ENCODE results near the gene FNIP1.
"Not testable (repeated sequence)": the region's sequence is repeated elsewhere in the genome, so short reads cannot be mapped to it uniquely, and the experiment has no call there.

The FNIP1 gene

DNA sequence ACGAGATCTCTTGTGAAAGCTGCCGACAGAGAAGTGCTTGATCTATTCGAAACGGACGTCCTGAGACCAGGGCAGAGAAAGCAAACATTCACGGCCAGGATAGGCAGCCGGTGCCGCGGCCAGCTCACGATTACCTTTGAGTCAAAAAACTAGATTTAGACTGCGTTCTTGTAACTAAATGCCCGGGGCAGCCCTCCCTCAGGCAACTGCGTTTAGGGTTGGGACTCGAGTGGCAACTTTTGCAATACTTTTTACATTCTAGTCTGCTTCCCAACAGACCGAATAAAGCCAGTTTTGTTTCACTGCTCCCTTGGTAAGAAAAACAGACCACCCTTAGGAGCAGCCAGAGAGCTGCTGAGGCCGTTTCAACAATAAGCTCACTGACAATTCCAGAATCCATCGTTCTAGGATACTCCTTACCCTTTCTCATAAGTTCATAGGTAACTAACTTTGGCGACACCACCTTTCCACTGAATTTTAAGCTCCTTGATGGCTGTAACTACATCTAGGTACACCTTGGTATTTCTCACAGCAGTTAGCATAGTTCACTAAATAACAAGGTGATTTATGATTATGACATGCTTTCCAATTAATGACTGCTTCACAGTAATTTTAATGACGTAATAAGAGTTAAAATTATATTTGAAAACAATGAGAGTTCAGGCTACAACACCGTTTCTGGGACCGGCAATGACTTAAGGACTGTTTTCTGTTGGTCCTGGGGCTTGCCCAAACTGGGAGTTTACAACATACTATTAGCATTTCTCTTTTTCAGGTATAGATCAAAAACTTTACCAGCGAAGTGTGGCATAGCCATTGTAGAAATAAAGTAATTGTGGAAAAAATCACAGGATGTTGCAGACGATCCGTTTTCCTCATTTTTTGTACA, 160.9 kb downstream of the FNIP1 start:
- DNase-seq, result peak in 1 of 2 experiments; percentile 81

DNA sequence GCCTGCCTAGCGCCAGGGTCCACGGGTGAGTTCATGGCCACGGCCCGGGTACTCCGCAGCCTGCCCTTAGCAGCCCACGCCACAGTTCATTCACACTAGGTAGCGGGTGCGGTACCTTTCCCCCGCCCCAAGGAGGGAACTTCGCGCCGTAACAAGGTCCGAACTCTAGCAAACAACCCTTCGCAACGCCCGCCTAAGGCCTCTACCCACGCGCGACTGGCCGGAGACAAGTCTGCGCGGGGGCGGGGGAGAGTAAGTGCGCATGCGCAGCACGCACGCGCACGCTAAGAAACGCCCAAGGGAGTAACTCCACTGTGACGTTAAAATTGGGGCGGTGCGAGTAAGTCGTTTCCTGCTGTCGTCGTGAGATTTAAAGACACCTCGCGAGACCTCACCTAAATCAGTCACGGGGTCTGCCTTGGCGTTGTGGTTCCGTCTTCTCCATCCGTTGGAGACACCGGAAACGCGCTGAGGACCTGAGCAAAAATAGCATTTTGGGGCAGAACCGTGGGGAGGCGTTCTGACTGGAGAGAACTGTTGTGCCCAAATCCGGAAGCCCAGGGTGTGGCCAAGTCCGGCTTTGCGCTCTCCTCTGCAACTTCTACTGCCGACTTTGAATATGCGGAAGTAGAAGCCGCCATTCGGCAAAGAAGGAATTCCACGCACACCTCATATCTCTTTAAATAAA, 161.7 kb downstream of the FNIP1 start, which contains the start of gene RAPGEF6:
Gene RAPGEF6 (minus strand): TSS at position 234 of the 688 bp plus-strand sequence. CDS start 199 bp downstream, at position 35.
- peak; percentile 100 for DNase-seq

DNA sequence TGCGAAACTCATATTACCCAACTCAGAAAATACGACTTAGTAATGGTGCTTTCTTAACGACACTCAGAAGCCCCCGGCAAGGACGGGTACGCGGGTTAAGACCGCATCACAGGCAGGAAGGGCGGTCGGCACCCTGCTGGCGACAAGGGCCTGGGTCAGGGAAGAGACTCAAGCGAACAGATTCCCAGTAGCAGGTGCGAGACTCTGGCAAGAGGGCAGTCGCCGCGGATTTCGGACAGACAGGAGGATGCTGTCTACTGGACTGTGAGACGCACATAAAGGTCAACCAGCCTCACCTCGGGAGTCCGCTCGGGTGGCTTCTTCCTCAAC, 162.2 kb downstream of the FNIP1 start:
- DNase-seq, result peak in 1 of 2 experiments; percentile 75

DNA sequence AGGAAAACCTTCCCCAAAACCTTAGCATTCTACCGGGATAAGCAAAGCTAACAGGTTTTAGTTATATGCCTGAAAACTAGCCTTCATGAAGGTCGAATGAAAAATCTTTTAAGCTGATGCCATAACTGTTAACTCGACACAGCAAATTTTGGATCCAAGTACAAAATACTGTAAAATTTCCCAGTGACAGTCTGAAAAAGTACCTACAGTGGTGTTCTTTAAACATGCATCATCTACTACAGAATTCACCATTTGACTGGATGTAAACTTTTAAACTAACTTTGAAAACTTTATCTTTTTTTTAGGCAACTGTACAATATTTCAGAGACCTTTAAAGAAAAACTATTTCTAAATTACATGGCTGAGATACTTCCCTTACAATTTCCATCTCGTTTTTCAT, 162.6 kb downstream of the FNIP1 start:
- no peak for DNase-seq

DNA sequence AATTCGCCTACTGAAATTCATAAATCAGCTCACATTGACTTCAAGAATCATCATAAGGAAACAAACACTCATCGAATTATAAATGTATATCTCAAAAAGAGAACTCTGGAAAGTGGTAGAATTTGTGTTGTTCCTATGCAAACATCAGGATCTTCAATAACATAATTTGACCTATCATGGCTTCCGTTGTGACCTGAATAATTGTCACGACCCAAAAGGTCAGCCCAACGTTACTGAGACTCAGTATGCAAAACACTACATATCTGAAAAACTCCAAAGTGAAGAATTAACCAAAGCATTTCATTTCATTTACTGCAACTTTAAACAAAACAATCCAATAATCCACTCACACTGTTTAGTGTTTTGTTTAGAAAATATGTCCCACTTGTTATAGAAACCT, 163.0 kb downstream of the FNIP1 start:
- DNase-seq, result no peak

DNA sequence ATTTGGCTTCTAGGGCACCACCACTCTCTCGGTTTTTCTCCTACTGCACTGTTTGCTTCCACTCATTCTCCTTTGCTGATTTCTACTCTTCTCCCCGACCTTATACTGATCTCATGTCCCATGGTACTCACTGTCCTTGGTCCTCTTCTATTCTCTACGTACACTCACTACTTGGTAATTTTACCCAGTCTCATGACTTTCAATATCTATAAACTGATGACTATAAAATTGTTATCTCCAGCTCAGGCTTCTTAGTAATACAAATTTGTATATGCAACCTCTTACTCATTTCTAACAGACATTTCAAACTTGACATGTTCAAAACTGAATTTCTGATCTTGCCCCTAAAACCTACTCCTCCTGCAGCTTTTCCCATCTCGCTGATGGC, 165.9 kb downstream of the FNIP1 start:
- no peak for DNase-seq

DNA sequence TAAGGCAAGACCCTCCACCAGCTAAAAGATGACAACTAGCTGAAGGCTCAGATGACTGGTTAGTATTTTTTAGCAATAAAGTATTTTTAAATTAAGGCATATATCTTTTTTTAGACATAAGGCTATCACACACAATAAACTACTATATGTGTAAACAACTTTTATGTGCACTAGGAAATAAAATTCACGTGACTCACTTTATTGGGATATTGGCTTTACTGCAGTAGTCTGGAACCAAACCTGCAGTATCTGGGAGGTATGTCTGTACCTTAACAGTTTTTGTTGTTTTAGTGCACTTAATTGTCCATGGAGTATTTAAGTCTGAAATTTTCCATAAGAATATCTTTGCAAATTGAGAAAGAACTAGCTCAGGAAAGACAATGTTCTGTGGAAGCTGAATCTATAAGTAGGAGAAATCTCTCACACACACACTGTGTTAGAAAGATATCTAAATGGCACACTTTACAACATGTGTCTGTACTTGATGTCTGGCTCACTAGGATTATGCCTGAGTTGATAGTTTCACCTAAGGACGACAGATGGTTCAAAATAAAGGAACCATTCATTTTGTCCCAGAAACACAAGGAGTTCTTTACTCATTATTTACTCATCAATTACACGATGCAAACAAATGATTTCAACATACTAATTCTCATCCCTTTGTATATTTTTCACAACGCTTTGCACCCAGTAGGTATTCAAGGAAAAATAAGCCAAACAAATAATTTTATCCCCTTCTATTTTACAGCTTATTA, 166.4 kb downstream of the FNIP1 start:
- DNase-seq, result no peak

DNA sequence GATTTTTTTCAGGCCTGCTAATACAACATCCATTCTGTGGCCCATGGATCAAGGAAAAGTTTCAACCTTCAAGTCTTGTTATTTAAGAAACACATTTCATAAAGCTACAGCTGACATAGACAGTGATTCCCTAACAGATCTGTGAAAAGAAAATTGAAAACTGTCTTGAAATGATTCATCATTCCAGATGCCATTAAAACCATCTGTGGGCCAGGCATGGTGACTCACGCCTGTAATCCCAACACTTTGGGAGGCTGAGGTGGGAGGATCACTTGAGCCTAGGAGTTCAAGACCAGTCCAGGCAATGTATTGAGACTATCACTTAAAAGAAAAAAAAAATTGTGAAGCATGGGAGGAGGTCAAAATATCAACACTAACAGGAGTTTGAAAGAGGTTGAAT, 167.8 kb downstream of the FNIP1 start:
- DNase-seq, result peak; percentile 21 to 53

DNA sequence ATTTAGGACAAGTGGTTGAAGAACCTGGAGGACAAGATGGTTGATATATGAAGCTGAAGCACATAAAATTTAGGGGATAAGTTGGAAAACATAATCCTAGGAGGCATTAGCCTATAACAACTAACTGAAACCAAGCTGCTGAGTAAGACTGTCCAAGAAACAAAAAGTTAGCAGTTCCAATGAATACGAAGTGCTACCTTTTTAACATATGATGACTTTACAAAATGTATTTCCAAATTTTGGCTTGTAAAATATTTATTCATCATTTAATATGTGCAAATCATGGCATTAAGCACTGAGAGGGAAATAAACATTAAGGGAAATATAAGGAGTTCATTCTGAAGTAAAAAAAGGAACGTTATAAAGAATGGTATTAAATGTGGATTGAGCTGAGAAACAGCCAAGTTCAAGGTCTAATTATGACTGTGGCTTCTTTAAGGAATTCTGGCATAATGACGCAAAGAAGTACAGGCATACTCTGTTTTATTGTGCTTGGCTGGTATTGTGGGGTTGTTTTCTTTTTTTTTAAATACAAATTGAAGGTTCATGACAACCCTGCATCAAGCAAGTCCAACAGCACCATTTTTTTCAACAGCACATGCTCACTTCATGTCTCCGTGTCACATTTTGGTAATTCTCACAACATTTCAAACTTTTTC, 169.5 kb downstream of the FNIP1 start:
- DNase-seq, result no peak

DNA sequence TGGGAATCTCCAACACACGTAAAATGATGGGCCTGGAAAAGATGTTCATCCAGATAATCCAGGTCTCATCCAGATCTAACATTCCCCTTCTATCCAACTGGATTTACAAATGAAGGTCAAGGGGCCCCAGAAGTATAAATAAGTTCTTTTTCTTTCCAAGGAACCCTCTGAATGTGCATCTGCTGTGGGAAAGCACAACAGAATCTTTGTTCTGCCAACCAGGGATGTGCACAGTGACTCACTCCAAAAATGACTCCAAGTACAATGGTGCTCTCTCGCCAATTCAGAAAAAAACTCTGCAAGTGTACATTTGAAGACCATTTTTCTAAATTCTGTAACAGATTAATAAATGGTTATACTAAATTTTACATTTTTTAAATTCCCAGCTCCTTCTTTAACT, 174.2 kb downstream of the FNIP1 start:
- DNase-seq, result no peak

DNA sequence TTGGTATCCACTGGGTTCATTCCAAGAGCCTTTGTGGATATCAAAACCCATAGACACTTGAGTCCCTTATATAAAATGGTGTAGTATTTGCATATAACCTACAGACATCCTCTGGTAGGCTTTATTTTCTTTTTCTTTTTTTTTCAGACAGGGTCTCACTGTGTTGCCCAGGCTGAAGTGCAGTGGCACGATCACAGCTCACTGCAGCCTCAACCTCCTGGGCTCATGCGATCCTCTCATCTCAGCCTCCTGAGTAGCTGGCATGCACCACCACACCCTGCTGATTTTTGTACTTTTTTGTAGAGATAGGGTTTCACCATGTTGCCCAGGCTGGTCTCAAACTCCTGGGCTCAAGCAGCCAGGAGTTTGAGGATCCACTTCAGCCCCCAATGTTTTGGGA, 175.7 kb downstream of the FNIP1 start:
- not testable (repeated sequence) for DNase-seq

DNA sequence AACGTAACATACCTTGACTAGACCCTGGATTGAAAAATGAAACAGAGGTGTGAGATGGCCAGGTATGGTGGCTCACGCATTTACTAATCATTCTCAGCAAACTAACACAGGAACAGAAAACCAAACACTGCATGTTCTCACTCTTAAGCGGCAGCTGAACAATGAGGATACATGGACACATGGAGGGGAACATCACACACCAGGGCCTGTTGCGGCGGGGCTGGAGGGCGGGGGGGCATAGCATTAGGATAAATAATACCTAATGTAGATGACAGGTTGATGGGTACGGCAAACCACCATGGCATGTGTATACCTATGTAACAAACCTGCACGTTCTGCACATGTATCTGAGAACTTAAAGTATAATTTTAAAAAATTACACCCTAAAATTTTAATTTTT, 177.7 kb downstream of the FNIP1 start:
- DNase-seq, result no peak

DNA sequence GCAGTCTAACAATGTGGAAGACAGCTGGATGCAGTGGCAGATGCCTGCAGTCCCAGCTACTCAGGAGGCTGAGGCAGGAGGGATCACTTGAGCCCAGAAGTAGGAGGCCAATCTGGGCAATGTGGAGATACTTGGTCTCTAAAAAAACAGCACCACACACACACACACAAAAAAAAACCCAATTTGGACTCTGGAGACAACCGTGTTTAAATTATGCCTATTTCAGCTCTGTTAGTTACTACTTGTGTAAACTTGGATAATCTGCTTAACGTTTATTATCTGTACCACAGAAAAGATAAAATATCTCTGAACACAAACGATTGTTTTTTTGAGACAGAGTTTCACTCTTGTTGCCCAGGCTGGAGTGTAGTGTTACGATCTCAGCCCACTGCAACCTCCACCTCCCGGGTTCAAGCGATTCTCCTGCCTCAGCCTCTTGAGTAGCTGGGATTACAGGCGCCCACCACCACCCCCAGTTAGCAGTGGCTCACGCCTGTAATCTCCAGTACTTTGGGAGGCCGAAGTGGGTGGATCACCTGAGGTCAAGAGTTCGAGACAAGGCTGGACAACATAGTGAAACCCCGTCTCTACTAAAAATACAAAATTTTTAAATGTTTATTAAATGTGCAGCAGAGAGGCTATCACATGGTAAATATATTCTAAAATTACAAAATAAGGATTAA, 179.5 kb downstream of the FNIP1 start:
- DNase-seq, result no peak

DNA sequence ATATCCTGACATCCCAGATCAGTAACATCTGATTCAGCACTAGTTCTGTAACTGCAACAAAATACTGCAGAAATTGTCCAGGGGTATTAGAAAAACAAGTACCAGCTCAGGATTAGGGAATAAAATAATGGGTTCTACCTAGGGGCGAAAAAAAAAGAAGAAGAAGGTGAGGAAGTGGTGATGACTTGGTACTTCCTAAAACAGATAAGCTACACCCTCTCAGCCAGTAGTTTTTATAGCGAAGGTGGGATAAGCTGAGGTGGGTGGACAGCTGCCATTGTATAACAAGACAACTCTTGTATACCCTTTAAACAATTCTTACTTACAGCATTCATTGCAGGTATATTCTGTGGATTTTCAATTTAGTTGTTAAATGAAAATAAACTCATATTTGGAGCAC, 180.9 kb downstream of the FNIP1 start:
- DNase-seq, result no peak

DNA sequence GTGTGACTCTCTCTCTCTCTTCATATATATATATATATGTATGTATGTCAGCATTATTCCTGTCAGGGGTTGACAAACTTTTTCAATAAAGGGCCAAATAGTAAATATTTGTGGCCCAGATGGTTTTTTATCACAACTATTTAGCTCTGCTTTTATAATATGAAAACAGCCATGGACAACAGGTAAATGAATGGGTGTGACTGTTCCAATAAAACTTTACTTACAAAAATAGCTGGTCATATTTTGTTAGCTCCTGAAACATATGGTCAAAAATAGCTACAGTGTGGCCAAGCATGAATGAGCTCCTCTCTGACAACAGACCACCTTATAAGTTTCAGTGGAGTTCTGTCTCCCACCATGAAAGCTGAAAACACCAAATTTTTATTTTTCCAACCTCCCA, 183.4 kb downstream of the FNIP1 start:
- no peak for DNase-seq

DNA sequence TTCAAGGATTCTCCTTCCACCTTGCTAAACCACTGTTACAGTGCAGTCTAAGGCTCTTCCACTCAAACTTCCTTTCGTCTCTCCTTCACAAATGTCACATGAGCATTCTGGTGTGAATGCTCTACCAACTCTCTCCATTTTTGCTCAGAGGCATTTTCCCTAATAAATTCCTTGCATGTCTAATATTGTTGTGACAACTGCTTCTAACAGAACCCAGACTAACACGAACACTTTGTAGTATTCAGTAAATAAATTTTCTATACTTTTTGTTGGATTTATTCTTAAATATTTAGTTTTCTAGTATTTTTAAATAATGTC, 185.8 kb downstream of the FNIP1 start:
- DNase-seq, result no peak

DNA sequence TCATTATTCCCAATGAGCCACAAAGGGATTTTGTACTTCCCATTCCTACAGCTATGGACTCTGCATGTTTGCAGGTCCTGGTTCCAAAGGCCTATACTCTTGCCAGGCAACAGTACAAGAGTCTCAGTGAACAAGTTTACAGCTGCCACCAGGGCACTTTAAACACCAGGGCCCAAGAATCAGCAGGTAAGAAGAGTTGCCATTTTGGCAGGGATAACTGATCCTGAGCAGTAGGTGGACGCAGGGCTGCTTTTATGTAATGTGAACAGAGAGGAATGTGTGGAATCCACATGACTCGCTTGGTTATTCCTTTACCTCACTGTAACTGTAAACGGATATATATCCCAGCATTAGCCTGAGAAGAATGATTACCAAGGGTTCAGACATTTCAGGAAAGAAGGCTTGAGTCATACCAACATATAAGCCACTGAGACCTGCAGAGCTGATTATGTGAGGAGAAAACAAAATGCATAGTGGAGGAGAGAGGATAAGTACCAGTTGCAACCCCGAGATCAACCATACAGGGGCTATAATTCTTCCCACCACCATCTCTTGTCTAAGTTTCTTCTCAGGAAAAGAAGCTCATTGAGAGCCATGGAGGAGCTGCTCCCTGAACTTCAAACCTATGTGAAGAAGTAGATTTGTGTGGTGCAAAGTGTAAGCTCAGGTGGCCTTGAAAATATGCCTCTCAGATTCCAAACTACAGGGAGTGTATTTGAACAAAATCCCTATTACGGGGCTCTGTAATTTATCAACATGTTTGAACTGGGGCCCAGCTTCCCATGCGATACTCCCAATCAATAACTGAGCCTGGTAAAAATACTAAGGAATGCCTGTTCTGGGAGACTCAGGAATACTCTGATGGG, 186.4 kb downstream of the FNIP1 start:
- DNase-seq, result peak; percentile 69 to 82

DNA sequence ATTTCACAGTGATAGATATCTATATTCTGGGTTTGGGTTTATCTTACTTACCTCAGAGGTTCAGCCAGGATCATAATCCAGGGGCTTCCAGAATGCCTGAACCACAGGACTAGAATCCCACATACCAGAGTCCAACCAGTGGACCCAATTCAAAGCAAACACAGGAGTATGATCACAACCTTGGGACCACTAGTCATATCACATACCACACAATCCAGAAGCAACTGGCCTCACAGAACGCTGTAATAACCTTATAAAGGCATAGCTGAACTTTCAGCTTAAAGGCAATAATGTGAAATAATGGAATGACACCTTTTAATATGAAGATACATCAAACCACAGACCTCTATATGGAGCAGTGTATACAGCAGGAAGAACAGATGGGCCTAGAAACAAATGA, 187.0 kb downstream of the FNIP1 start:
- DNase-seq, result no peak

DNA sequence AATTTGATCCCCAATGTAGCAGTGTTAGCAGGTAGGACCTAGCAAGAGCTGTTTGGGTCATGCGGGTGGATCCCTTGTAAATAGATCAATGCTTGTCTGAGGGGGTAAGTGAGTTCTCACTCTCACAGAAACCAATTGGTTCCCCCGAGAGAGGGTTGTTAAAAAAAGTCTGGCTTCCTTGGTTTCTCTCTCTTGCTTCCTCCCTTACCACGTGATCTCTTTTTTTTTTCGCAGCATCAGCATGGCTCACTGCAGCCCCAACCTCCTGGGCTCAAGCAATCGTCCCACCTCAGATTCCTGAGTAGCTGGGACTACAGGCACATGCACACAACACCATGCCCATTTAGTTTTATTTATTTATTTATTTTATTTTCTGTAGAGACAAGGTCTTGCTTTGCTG, 188.2 kb downstream of the FNIP1 start:
- DNase-seq, result no peak

DNA sequence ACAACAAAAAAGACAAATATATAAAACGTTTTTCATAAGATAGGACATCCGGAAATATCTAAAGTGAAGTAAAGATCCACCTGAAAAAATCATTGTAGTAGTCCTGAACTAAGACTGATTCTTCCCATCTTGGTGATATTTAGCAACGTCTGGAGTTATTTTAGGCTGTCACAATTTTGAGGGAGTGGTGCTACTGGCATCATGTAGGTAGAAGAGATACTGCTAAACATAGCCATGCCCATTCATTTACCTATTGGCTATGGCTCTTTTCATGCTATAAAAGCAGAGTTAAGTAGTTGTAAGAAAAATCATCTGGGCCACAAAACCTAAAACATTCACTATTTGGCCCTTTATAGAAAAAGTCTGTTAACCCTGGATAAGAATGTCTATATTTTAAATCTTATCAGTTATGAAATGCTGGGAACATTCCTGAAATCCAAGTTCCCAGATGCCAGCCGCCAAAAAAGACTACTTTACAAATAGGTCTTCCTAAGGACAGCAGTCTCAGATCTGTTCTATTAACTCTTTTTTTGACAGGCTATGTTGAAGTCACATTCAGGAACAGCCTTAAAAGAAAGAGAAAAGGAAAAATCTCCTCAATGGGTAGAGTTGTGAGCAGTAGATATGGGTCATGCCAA, 188.8 kb downstream of the FNIP1 start:
- no peak for DNase-seq

DNA sequence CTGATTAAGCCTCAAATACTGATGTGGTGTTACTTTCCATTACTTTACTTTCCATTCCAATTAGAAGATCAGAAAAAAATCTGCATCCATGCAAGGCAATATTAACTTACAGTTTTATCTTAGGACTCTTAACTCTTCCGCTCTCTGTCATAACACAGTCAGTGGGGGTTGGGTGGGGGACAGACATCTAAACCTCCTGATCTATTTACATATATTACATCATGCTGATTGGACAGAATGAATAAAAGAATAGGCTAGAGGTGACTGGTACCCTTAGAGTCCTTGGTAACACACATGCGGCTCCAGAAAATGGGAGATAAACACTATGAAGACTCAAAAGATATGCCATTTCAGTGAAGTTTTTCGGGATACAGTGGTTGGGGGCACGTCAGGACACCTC, 189.4 kb downstream of the FNIP1 start:
- DNase-seq, result no peak

Data from SW 1271 (cell line).